ENCODE measurements around the gene ADIPOR2.

The ADIPOR2 gene

DNA sequence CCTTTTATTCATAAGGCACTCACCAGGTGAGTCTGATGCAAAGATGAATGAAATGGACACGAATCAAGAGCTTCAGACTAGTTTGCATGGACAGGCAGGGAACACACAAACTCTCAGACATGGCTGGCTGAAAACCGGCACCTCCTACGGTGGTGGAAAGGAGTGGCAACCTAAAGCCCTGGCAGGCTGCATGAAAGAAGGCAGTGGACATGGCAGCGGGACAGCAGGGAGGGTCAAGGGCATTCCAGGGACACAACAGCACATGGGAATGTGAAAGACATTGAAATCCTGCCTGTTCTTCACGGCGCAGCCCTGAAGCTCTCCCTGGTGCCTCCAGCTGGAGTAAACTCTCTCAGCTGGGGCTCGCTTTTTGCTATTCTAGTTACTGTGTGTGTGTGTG, 112.9 kb downstream of the ADIPOR2 start:
- no peak overlapping the region for H3K9ac ChIP-seq (ENCODE audit: low read length)
- no peaks in the 10 kb centered on the region for H3K27me3 ChIP-seq (ENCODE audit: control insufficient read depth, insufficient read depth, low read length)
- no peak overlapping the region for H3K27ac ChIP-seq (ENCODE audit: low read depth, low read length)
- H3K4me1 ChIP-seq (ENCODE audit: control insufficient read depth, insufficient read depth, low read length): no peaks in the 10 kb centered on the region
- no peaks in the 10 kb centered on the region for H3K9me3 ChIP-seq (ENCODE audit: control insufficient read depth, insufficient read depth, low read depth, low read length)
- H3K4me3 ChIP-seq (ENCODE audit: low read depth, low read length): no peak overlapping the region
- H3K36me3 ChIP-seq (ENCODE audit: control insufficient read depth, insufficient read depth, low read length): no peaks in the 10 kb centered on the region

DNA sequence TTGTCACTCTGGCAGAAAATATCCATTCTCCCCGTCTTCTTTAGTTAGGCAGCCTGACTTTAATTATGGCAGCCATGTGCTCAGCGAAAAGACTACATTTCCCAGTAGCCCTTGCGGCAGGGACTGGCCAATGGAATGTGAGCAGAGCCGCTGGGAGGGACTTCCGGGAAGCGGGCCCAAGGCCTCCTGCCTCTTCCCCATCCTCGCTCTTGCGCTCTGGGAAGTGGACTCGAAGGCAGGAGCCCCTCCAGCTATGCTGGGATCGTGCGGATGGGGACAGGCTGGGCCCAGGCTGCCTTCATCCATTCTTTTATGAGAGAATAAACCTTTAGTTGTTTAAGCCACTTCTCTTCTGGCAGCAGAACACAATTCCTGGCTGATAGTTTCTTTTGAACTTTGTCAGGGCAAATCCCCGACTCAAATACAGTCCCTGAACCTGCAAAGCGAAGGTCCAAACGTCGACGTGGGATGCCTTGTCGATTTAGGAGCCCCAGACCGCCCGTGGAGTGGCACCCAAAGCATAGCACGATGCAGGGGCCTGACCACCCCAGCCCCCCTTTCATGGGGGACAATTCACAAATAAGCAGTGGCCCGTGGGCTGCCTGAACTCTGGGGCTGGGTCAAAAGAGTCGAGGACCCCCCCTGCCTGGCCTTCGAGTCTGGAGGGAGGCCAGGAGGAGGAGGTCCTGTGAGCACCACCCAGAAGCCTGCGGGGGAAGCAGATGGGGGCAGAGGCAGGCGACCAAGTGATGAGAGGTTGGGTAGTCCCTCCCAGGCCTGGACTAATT, 113.9 kb downstream of the ADIPOR2 start:
- no peaks in the 10 kb centered on the region for H3K36me3 ChIP-seq (ENCODE audit: control insufficient read depth, insufficient read depth, low read length)
- H3K4me1 ChIP-seq (ENCODE audit: control insufficient read depth, insufficient read depth, low read length): no peaks in the 10 kb centered on the region
- H3K27me3 ChIP-seq (ENCODE audit: control insufficient read depth, insufficient read depth, low read length): no peaks in the 10 kb centered on the region
- H3K4me3 ChIP-seq (ENCODE audit: low read depth, low read length): no peak overlapping the region
- no peaks in the 10 kb centered on the region for H3K9me3 ChIP-seq (ENCODE audit: control insufficient read depth, insufficient read depth, low read depth, low read length)
- H3K27ac ChIP-seq (ENCODE audit: low read depth, low read length): no peak overlapping the region
- no peak overlapping the region for H3K9ac ChIP-seq (ENCODE audit: low read length)

DNA sequence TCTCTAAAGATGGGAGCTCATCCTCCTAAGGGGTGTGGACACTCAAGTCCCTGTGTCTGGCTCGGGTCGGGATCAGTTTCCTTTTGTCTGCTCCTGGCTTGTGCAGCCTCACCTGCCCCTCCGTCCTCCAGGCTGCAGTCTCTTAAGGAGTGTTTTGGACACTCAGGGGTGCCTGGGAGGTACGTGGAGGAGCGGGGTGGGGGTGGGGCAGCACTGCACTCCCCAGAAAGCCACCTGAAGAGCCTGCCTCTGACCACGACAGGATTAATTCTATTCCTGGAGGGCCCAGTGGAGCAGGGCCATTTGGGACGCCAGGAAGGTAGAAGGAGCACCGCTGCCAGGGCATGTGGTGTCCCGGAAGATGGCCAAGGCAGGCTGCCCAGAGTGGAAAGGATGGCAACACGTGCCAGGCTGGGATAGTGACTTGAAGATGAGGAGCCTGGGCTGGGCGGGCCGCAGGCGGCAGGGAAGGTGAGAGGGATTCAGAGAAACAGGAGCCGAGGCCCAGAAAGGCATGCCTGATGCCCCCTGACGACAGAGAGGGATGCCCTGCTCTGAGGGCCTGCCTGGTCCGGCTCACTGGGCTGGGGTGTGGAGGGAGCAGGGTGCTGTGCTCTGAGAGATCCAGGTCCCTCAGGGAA, 114.7 kb downstream of the ADIPOR2 start:
- no peaks in the 10 kb centered on the region for H3K36me3 ChIP-seq (ENCODE audit: control insufficient read depth, insufficient read depth, low read length)
- no peaks in the 10 kb centered on the region for H3K9me3 ChIP-seq (ENCODE audit: control insufficient read depth, insufficient read depth, low read depth, low read length)
- no peak overlapping the region for H3K27ac ChIP-seq (ENCODE audit: low read depth, low read length)
- H3K4me3 ChIP-seq (ENCODE audit: low read depth, low read length): no peak overlapping the region
- no peaks in the 10 kb centered on the region for H3K4me1 ChIP-seq (ENCODE audit: control insufficient read depth, insufficient read depth, low read length)
- H3K9ac ChIP-seq (ENCODE audit: low read length): no peak overlapping the region
- no peaks in the 10 kb centered on the region for H3K27me3 ChIP-seq (ENCODE audit: control insufficient read depth, insufficient read depth, low read length)

DNA sequence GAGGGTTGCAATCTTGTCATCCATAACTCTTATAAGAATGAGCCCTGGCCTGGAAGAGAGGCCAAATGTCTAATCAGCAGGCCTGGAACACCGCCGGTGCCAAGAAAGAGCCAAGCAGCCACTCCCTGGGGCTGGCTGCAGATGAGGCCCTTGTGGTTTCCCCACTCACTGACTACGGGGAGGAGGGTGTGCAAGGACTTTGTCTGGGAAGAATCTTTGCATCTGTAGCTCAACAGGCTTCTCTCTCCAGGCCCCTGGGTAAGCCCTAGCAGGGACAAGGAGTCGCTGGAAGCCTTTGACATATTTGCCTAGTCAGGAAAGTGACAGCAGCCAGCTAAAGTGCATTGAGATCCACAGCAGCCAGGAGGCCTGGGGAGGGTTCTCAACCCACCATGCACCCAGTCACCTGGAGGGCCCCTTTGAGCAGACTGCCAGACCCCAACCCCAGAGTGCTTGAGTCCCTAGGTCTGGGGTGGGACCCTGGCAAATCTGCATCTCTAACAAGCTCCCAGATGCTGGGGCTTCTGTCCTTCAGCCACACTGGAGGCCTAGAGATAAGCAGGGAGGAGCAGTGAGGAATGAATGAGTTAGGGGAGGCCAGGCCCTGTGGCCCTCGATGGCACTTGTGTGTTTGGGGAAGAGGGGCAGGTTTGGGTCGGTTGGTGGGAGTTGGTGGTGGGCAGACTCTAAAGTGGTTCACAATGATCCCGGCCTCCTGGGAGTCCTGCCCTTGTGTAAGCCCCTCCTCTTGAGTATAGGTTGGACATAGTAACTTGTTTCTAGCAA, 115.6 kb downstream of the ADIPOR2 start:
- Histone ChIP-seq H3K27me3 (ENCODE audit: control insufficient read depth, insufficient read depth, low read length) (no peaks in the 10 kb centered on the region), H3K9ac (ENCODE audit: low read length) (no peak overlapping the region), H3K4me3 (ENCODE audit: low read depth, low read length) (no peak overlapping the region), H3K4me1 (ENCODE audit: control insufficient read depth, insufficient read depth, low read length) (no peaks in the 10 kb centered on the region), H3K9me3 (ENCODE audit: control insufficient read depth, insufficient read depth, low read depth, low read length) (no peaks in the 10 kb centered on the region), H3K27ac (ENCODE audit: low read depth, low read length) (no peak overlapping the region), H3K36me3 (ENCODE audit: control insufficient read depth, insufficient read depth, low read length) (no peaks in the 10 kb centered on the region)

DNA sequence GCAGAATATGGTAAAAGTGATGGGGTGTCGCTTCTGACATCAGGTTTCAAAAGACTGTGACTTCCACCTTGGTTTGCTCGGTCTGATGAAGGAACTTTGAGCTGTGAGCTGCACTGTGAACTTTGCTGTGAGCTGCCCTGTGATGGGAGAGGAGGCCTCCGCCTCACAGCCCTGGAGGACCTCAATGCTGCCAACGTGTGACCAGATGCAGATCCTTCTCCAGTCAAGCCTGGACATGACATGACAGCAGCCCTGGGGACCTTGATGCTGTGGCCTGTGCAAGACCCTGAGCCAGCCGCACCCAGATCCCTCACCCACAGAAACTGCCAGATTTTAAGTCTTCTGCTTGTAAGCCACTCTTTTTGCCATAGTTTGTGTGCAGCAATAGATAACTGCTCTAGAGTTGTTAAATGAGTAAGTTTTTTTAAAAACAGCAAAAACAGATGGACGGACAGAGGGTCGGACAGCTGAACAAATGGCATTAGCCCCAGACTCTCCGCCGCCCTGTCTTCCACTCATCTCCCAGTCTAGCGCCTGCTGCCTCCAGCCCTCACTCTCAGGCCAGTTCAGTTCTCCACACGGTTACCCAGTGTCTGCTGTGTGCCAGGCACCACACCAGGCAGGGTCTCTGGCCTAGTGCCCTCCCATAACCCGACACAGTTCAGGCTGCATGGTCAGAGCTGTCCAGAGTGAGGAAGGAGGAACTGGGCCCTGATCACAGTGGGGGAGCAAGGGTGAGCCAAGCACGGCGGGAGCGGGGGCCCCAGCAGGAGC, 116.4 kb downstream of the ADIPOR2 start:
- Histone ChIP-seq H3K36me3 (ENCODE audit: control insufficient read depth, insufficient read depth, low read length) (no peaks in the 10 kb centered on the region), H3K4me1 (ENCODE audit: control insufficient read depth, insufficient read depth, low read length) (no peaks in the 10 kb centered on the region), H3K4me3 (ENCODE audit: low read depth, low read length) (no peak overlapping the region), H3K27me3 (ENCODE audit: control insufficient read depth, insufficient read depth, low read length) (no peaks in the 10 kb centered on the region), H3K9ac (ENCODE audit: low read length) (no peak overlapping the region), H3K27ac (ENCODE audit: low read depth, low read length) (no peak overlapping the region), H3K9me3 (ENCODE audit: control insufficient read depth, insufficient read depth, low read depth, low read length) (no peaks in the 10 kb centered on the region)

DNA sequence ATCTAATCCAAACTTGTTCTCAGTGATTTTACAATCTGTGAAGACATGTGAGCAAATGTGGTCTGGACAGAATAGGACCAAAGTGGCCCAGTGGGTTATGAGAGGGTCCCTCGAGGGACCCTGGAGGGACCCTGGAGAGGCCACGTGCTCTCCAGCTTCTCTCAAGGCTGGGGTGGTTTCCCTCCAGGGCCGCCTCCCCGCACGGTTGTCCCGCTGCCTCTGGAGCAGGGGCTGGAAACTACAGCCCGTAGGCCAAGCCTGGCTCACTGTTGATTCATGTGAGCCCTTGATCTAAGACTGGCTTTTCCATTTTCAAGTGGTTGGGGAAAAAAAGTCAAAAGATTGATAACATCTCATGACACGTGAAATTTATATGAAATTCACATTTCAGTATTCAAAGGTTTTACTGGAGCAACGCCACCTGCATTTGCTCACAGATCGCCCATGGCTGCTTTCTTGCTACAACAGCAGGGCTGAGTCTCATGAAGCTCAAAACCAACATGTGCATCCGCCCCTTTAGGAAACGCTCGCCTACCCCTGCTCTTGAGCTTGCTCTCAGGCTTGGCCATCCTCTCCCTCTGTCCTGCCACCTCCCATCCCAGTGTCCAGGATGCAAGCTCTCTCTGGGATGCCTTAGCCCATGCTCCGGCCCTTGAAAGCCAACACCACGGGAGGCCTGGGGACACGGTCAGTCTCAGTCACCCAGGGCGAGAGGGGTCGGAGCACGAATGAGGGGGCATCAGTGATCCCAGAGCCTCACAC, 117.3 kb downstream of the ADIPOR2 start:
- H3K27me3 ChIP-seq (ENCODE audit: control insufficient read depth, insufficient read depth, low read length): no peaks in the 10 kb centered on the region

DNA sequence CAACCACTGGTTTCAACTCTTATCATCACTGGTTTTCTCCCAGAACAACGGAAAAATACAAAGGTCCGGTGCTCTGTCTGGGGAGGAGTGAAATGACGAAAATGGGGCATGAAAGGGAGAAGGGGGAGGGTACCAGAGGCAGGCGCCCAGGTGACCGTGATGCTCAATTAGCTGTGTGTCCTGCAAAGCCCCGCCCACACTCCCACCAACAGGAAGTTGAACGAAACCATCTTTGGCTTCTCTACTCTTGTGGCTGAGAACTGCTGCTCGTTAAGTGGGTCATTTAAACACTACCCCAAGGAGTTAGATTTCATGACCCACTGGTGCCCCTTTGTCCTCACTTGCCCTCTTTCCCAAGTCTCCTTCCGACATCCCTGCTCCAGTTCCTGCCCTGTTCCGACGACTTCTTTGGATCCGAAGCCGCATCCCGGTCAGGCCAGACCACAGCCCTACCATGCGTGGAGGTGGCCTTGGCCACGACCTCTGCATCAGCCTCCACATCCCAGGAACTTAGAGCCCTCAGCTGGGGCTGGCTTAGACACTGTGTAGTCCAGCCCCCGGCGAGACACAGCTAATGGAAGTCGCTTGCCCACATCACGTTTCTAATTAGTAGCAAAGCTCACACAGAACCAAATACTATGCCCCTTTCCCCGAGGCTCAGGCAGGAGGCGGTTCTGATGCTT, 118.1 kb downstream of the ADIPOR2 start:
- Histone ChIP-seq H3K4me3 (ENCODE audit: low read depth, low read length) (no peak overlapping the region), H3K36me3 (ENCODE audit: control insufficient read depth, insufficient read depth, low read length) (no peaks in the 10 kb centered on the region), H3K9ac (ENCODE audit: low read length) (no peak overlapping the region), H3K27ac (ENCODE audit: low read depth, low read length) (no peak overlapping the region), H3K4me1 (ENCODE audit: control insufficient read depth, insufficient read depth, low read length) (no peaks in the 10 kb centered on the region), H3K9me3 (ENCODE audit: control insufficient read depth, insufficient read depth, low read depth, low read length) (no peaks in the 10 kb centered on the region), H3K27me3 (ENCODE audit: control insufficient read depth, insufficient read depth, low read length) (no peaks in the 10 kb centered on the region)

More for the DNA sequence above, 117.3 kb downstream of the ADIPOR2 start:
- no peak overlapping the region for H3K27ac ChIP-seq (ENCODE audit: low read depth, low read length)
- no peak overlapping the region for H3K4me3 ChIP-seq (ENCODE audit: low read depth, low read length)
- no peak overlapping the region for H3K9ac ChIP-seq (ENCODE audit: low read length)
- no peaks in the 10 kb centered on the region for H3K36me3 ChIP-seq (ENCODE audit: control insufficient read depth, insufficient read depth, low read length)
- H3K4me1 ChIP-seq (ENCODE audit: control insufficient read depth, insufficient read depth, low read length): no peaks in the 10 kb centered on the region
- H3K9me3 ChIP-seq (ENCODE audit: control insufficient read depth, insufficient read depth, low read depth, low read length): no peaks in the 10 kb centered on the region

DNA sequence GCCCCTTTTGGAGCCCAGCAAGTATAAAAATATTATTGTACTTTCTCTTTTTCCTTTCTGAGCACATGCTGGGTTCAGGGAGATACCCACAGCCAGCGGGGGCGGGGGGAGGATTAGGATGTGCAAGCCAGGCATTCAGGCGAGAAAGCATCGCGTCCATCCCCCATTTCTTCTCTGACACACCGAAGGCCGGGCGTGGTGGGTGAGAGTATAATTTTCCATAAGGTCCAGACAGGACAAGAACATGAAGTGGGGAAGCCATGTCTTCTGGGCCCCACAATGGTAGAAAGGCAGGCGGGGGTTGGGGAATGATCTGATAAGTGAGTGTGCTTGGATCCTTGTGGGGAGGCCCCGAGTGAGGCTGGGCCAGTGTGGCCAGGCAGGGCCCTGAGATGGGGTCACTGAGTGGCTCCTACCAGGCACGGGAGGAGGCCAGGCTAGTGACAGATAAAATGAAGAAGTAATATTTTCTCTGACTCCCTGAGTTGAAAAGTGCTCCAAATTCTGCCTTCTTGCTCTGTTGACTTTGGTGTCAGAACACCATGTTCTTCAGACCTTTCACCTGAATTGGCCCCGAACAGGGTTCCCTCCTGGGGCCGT, 118.8 kb downstream of the ADIPOR2 start:
- Histone ChIP-seq H3K4me3 (ENCODE audit: low read depth, low read length) (no peak overlapping the region), H3K9ac (ENCODE audit: low read length) (no peak overlapping the region), H3K27me3 (ENCODE audit: control insufficient read depth, insufficient read depth, low read length) (no peaks in the 10 kb centered on the region), H3K9me3 (ENCODE audit: control insufficient read depth, insufficient read depth, low read depth, low read length) (no peaks in the 10 kb centered on the region), H3K4me1 (ENCODE audit: control insufficient read depth, insufficient read depth, low read length) (no peaks in the 10 kb centered on the region), H3K36me3 (ENCODE audit: control insufficient read depth, insufficient read depth, low read length) (no peaks in the 10 kb centered on the region), H3K27ac (ENCODE audit: low read depth, low read length) (no peak overlapping the region)

DNA sequence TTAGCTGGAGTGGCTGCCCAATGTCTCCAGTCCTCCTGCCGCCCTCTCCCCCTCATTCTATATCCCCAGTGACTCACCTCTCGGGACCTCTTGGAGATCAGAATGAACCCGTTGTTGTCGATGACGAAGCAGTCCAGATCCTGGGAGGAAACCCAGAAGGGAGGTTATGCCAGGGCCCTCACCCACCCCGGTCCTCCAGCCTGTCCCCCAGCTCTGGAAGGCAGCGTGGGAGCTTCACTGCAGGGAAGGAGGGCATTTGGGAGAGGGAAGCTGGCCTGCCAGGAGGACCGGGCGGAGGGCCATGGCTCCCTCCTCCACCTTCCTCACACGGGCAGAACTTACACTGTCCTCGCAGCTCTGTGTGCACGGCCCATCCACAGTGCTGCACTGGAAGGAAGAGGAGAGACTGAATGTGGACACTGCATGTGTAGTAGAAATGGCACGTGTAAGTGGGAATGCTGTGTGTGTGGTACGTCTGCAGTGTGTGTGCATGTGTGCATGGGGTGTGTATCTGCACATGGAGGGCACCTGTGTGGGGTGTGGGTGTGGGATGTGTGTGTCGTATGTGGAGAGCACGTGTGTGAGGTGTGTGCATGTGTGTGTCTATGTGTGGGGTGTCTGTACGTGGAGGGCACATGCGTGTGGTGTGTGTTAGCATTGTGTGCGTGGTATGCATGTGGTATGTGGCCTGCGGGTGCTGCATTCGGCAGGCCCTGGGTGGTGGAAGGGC, 119.5 kb downstream of the ADIPOR2 start:
- Histone ChIP-seq H3K27me3 (ENCODE audit: control insufficient read depth, insufficient read depth, low read length) (no peaks in the 10 kb centered on the region), H3K9ac (ENCODE audit: low read length) (no peak overlapping the region), H3K9me3 (ENCODE audit: control insufficient read depth, insufficient read depth, low read depth, low read length) (no peaks in the 10 kb centered on the region), H3K4me3 (ENCODE audit: low read depth, low read length) (no peak overlapping the region), H3K4me1 (ENCODE audit: control insufficient read depth, insufficient read depth, low read length) (no peaks in the 10 kb centered on the region), H3K36me3 (ENCODE audit: control insufficient read depth, insufficient read depth, low read length) (no peaks in the 10 kb centered on the region), H3K27ac (ENCODE audit: low read depth, low read length) (no peak overlapping the region)

All from HUES6 (cell line).